HG03460 (cell line): ENCODE results near the gene AP4M1.

ENCODE experiments used
- ATAC-seq: cut with Tn5 transposase; IDR thresholded peaks from one replicate; pipeline ENCODE4 v1.9.1; 2021; ENCODE audit not compliant: unreplicated experiment

Gene AP4M1

GRCh38 chr7:100085515-100085914, 15.9 kb upstream of the AP4M1 start:
- no peak for ATAC-seq

GRCh38 chr7:100087055-100087750, 14.2 kb upstream of the AP4M1 start:
- ATAC-seq: no peak

- no peak for ATAC-seq
Observed at GRCh38 chr7:100088095-100088620, 13.3 kb upstream of the AP4M1 start.

- ATAC-seq: no peak
Observed at GRCh38 chr7:100088621-100089457, 12.6 kb upstream of the AP4M1 start, which contains the start of gene COPS6. TSS of gene COPS6 (plus strand) at chr7:100088969. CDS start at chr7:100088991, 22 bp downstream.

- ATAC-seq: no peak
Observed at GRCh38 chr7:100089458-100090196, 11.8 kb upstream of the AP4M1 start.

GRCh38 chr7:100090527-100091410, 10.7 kb upstream of the AP4M1 start:
- ATAC-seq: no peak

- ATAC-seq: no peak
Observed at GRCh38 chr7:100091411-100092181, 9.8 kb upstream of the AP4M1 start.

- no peak for ATAC-seq
Observed at GRCh38 chr7:100093054-100093453, 8.4 kb upstream of the AP4M1 start.

- no peak for ATAC-seq
Observed at GRCh38 chr7:100093498-100093897, 7.9 kb upstream of the AP4M1 start.

- ATAC-seq: no peak
Observed at GRCh38 chr7:100093925-100094486, 7.4 kb upstream of the AP4M1 start.

GRCh38 chr7:100095289-100095688, 6.2 kb upstream of the AP4M1 start:
- no peak for ATAC-seq

GRCh38 chr7:100095704-100096103, 5.7 kb upstream of the AP4M1 start:
- no peak for ATAC-seq

GRCh38 chr7:100098913-100099312, 2.5 kb upstream of the AP4M1 start:
- ATAC-seq: no peak

GRCh38 chr7:100099452-100099851, 2.0 kb upstream of the AP4M1 start:
- ATAC-seq: no peak

- peak; percentile 69 for ATAC-seq
Observed at GRCh38 chr7:100100420-100101015, 925 bp upstream of the AP4M1 start.

GRCh38 chr7:100102950-100103840, 1.8 kb downstream of the AP4M1 start:
- no peak for ATAC-seq

- ATAC-seq: no peak
Observed at GRCh38 chr7:100105534-100105933, 4.1 kb downstream of the AP4M1 start.

GRCh38 chr7:100106633-100107032, 5.2 kb downstream of the AP4M1 start:
- no peak for ATAC-seq
